GM21825 (cell line): ENCODE measurements around the gene LMBR1L.
A peak's percentile ranks its signal among the peaks of the same experiment; 100 is the strongest.
"Not testable (repeated sequence)": the region's sequence is repeated elsewhere in the genome, so short reads cannot be mapped to it uniquely, and the experiment has no call there.

Experiments
- ATAC-seq: cut with Tn5 transposase; IDR thresholded peaks from one replicate; pipeline ENCODE4 v1.9.1; 2021; ENCODE audit warnings: mild to moderate bottlenecking, moderate library complexity; ENCODE audit not compliant: unreplicated experiment

LMBR1L gene, protein sequence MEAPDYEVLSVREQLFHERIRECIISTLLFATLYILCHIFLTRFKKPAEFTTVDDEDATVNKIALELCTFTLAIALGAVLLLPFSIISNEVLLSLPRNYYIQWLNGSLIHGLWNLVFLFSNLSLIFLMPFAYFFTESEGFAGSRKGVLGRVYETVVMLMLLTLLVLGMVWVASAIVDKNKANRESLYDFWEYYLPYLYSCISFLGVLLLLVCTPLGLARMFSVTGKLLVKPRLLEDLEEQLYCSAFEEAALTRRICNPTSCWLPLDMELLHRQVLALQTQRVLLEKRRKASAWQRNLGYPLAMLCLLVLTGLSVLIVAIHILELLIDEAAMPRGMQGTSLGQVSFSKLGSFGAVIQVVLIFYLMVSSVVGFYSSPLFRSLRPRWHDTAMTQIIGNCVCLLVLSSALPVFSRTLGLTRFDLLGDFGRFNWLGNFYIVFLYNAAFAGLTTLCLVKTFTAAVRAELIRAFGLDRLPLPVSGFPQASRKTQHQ

GRCh38 chr12:49110464-49111155, at the start of gene LMBR1L:
Gene LMBR1L, minus strand, starts transcription at chr12:49110847. Its CDS starts 292 bp downstream, at chr12:49110555.
- ATAC-seq: peak; percentile 96

GRCh38 chr12:49160399-49160798, 49.8 kb upstream of the LMBR1L start:
- no peak for ATAC-seq

DNA sequence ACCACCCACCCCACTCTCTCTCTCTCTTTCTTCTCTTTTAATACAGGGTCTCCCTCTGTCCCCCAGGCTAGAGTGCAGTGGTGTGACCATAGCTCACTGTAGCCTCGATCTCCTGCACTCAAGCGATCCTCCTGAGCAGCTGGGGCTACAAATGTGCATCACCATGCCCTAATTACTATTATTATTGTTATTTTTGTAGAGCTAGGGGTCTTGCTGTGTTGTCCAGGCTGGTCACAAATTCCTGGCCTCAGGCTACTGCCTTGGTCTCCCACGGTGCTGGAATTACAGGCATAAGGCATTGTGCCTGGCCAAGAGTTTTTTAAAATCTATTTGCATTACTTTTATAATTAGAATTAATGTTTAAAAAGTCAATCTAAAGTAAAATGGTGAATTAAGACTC, 43.6 kb upstream of the LMBR1L start:
- ATAC-seq: no peak

- ATAC-seq: no peak
Observed at GRCh38 chr12:49147384-49147783, 36.7 kb upstream of the LMBR1L start.

GRCh38 chr12:49146406-49146805, 35.8 kb upstream of the LMBR1L start:
- ATAC-seq: no peak

- ATAC-seq: no peak
Observed at GRCh38 chr12:49144384-49144783, 33.7 kb upstream of the LMBR1L start.

DNA sequence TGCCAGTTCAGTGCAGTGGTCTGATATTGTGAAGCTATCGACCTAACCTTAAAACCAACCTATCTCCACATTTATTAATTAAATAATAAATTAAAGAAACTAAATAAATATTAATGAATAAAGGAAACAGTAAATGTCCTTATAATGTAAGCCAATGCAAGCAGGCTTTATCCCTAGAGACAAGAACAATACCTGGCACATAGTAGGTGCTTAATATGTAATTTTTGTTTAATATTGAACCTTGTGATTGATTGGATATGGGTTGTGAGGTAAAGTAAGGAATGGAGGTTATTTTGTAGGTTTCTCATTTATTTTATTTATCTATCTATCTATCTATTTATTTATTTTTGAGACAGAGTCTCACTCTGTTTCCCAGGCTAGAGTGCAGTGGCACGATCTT, 28.4 kb upstream of the LMBR1L start:
- no peak for ATAC-seq

- ATAC-seq: no peak
Observed at GRCh38 chr12:49138587-49138986, 27.9 kb upstream of the LMBR1L start.

- no peak for ATAC-seq
Observed at GRCh38 chr12:49137476-49137875, 26.8 kb upstream of the LMBR1L start.

GRCh38 chr12:49136997-49137396, 26.4 kb upstream of the LMBR1L start:
- not testable (repeated sequence) for ATAC-seq

DNA sequence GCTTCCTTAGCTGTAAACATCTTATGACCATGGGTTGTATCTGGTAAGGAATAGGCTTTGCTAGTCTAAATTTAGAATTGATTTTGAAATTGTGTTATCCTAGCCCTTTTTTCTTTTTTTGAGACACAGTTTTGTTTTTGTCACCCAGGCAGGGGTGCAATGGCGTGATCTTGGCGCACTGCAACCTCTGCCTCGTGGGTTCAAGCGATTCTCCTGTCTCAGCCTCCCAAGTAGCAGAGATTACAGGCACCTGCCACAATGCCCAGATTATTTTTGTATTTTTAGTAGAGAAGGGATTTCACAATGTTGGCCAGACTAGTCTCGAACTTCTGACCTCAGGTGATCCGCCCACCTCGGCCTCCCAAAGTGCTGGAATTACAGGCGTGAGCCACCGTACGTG, 22.9 kb upstream of the LMBR1L start:
- ATAC-seq: no peak

GRCh38 chr12:49133014-49133413, 22.4 kb upstream of the LMBR1L start:
- ATAC-seq: no peak

GRCh38 chr12:49131894-49132461, 21.3 kb upstream of the LMBR1L start:
- ATAC-seq: no peak

DNA sequence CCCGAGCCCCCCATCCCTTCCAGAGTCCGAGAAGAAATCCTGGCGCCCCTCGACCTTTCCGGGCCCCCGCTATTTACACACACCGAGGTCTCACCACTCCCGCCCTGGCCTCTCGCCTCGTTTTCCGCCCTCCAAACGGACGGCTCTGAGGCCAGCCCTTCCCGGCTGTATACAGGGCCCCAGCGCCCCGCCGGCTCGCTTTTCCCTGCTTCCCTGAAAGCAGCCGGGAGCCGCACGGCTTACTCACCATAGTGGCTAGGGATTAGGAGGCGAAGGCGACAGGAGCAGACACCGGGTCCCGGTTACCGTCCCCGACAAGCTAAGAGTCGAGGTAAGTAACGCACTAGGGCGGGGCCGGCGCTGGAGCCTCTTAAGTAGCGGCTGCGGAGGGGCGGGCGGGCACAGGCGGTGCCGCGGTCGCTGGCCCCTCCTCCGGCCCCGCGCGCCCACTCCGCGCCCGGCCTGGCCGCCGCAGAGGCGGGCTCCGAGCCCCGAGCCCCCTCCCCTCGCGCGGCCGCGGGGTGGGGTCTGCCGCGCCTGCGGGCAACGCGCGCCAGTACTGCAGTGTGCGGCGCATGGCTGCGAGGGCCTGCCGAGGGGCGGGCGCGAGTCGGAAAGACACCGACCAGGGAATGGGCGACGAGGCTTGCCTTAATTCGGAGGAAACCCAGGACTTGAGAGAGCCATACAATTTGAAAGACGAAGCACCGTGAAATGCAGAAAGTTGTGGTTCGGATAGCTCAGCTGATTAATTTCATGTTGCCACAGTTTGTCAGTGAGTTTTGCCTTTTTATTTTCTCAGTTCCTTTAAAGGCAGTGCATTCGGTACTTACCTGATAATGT, 20.6 kb upstream of the LMBR1L start, which contains the start of gene TUBA1B:
Gene TUBA1B, minus strand, starts transcription at position 345 of the 843 bp plus-strand sequence. Its CDS starts 95 bp downstream, at position 250.
- peak; percentile 65 for ATAC-seq

DNA sequence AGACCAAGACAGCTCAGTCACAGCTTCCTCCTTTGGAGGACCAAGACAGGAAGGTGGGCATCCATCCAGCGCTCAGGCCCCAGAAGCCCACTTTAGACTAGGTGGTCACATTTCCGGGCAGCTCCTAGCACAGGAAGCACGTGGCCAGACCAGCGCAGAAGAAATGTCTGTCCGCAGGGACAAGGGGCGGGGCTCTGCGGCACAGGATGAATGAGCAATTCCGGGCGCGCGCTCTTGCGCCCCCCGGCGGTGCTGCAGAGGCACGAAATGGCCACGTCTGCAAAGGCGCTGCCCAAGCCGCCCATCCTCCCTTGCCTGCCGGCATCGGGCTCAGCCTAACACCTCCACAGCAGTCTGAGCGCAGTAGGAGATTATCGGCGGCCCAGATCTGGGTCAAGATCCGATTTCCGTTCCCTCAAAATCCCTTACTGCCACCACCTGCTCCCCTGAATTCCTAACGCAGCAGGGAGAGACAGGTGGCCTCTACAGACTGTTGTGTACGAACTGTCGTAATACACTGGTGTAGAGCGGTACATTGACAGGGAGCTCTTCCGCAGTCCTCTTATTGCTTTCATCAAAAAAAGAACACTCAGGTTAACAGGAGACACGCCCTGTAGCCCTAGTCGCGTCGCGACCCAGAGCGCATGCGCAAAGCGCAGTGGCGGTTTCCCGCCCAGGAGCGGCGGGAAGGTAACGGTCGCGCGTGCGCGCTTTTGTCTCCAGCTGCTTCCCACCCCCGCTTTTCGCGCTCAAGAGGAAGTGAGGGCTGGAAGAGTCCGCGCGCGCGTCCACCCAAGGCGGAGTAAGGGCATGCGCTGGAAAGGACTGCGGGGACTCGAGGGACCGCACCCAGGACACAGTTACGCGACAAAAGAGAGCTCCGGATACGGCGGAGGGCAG, 19.8 kb upstream of the LMBR1L start:
- ATAC-seq: peak; percentile 51

DNA sequence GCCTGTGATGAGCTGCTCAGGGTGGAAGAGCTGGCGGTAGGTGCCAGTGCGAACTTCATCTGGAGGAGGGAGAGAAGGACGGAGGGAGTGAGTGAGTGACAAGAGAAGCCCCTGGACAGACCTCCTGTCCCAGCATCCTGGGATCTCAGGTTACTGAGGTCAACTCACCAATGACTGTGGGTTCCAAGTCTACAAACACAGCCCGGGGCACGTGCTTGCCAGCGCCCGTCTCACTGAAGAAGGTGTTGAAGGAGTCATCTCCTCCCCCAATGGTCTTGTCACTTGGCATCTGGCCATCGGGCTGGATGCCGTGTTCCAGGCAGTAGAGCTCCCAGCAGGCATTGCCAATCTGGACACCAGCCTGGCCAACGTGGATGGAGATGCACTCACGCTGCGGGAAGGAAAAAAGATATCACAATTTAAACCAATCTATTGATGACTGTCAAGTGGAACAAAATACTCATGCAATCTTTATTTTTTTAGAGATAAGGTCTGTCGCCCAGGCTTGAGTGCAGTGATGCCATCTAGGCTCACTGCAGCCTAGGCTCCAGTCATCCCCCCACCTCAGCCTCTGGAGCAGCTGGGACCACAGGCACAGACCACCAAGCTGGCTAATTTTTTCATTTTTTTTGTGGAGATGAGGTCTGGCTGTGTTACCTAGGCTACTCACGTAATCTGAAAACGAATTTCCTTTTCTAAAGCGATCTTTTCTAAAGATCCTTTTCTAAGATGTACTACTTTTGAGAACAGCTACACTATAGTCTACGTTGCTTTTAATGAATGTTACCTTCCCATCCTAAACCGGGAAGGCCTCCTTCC, 18.9 kb upstream of the LMBR1L start:
- ATAC-seq: no peak

- not testable (repeated sequence) for ATAC-seq
Observed at GRCh38 chr12:49127971-49128370, 17.3 kb upstream of the LMBR1L start.

DNA sequence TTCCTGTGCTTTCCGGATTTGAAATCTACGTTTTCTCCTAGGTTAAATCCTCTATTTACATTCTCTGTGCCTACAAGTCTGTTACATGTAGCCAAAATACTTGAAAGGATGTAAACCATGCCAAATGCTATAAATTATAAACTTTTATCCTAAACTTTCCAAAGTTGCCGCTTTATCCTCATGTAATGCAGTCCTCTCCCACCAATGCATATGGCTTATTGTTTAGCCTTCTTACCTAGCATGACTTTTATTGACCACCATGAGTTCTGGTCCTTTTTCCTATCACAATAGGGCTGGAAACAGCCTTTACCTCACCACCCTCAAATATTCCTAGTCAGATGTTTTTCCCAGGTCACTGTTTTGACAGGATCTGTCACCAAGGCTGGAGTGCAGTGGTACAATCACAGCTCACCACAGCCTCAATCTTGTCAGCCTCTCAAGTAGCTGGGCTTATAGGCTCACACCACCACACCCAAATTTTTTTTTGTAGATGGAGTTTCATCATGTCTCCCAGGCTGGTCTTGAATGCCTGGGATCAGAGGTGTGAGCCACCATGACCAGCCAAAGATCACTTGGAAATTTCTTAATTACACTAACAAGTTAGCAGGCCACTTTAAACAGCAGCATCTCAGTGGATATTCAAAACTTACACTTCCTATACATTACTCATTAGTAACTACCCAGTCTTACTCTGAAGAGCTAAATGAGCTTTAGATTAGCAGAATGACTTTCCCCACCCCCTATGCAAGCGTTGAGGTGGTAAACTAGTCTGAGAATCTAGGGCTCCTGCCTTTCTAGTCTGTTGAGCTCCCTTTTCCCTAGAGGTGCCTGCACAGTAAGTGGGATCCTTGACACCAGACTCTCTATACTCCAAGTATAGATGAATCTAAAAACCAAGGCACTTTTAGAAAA, 16.5 kb upstream of the LMBR1L start:
- no peak for ATAC-seq
